ENCODE data around the gene UQCRC2.

UQCRC2 gene

GRCh38 chr16:21984062-21984461, 30.9 kb downstream of the UQCRC2 start:
- no peak for TF ChIP-seq CTCF (IDR thresholded peaks at IDR 0.05; ENCODE audit: low read length, missing control alignments)
- no peak overlapping the region for H3K4me3 ChIP-seq (replicated peaks; ENCODE audit: low read depth, low read length)
- DNase-seq (ENCODE audit: low read depth) = no peak

GRCh38 chr16:21985524-21985923, 32.4 kb downstream of the UQCRC2 start:
- TF ChIP-seq CTCF (IDR thresholded peaks at IDR 0.05; ENCODE audit: low read length, missing control alignments) = no peak
- no peak for DNase-seq (ENCODE audit: low read depth)

DNA sequence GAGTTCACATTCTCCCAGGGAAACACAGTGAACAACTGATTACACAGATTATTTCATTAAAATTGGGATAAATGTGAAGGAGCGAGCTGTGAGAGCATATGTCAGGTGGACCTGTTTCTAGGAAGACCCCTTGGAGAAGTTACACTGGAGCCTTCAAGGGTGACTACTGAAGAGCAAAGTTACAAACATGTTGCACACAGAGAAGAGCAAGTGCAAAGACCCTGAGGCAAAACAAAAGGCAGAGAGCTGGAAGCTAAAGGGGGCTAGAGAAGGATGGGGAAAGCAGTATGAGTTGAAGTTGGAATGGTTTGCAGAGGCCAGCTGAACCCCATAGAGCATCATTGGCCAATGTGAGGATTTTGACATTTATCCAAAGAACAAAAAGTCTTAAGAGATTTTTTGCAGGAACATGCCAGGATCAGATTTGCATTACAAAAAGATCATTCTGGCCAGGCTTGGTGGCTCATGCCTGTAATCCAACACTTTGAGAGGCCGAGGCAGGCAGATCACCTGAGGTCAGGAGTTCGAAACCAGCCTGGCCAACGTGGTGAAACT, 33.6 kb downstream of the UQCRC2 start:
- no peak for TF ChIP-seq CTCF (IDR thresholded peaks at IDR 0.05; ENCODE audit: low read length, missing control alignments)
- no peak for DNase-seq (ENCODE audit: low read depth)
- H3K4me3 ChIP-seq (replicated peaks; ENCODE audit: low read depth, low read length) = no peak overlapping the region

More at GRCh38 chr16:21985524-21985923, 32.4 kb downstream of the UQCRC2 start:
- H3K4me3 ChIP-seq (replicated peaks; ENCODE audit: low read depth, low read length) = no peak overlapping the region

DNA sequence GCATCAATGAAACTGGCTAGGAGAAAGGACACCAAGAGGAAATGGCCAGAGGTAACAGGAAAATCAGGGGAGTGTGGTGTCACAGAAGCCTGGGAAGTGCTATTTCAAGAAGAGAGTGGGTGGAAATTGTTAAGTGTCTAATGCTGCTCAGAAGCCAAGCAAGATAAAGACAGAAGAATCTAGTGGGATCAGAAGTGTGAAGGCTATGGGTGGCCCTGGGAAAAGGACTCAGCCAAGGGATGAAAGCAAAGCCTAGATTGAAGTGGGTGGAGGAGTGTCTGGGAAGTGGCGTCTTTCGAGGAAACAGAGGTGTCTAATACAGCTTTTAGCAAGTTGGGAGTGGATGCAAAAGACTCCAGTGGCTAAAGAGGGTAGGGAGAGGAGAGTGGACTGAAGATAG, 34.3 kb downstream of the UQCRC2 start:
- TF ChIP-seq CTCF (IDR thresholded peaks at IDR 0.05; ENCODE audit: low read length, missing control alignments) = no peak
- DNase-seq (ENCODE audit: low read depth) = no peak
- H3K4me3 ChIP-seq (replicated peaks; ENCODE audit: low read depth, low read length) = no peak overlapping the region

DNA sequence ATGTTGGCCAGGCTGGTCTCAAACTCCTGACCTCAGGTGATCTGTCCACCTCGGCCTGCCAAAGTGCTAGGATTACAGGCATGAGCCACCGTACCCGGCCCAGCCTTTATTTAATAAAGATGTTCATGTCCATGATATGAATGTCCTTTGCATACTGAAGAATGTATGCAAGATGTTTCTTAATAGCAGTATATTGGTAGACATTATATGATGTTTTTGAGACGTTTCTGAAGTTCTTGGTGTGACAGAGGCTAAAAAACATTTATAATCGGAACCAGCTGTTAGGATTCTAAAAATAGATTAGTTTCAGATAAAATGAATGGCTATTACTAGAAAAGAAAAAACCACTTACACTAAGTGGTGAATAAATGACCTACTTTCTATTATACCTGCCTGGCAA, 36.0 kb downstream of the UQCRC2 start:
- TF ChIP-seq CTCF (IDR thresholded peaks at IDR 0.05; ENCODE audit: low read length, missing control alignments) = no peak
- DNase-seq (ENCODE audit: low read depth) = no peak
- no peak overlapping the region for H3K4me3 ChIP-seq (replicated peaks; ENCODE audit: low read depth, low read length)

DNA sequence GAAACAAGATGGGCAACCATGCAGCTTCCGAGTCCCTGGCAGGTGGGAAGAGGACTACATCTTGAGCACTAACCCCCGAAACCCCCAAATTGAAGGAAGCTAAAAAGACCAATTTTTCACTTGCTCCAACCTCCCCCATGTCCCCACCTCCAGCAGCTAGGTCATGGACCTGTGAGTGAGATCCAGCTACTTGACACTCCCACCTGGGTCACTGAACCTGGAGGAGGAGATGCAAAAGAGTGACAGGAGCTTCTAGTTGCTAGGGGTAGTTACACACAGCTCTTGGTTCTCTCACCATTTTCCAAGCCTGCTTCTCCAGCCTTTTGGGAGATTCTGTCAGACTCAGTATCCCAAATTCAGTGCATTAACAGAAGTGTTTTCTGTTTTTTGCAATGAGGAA, 36.6 kb downstream of the UQCRC2 start:
- DNase-seq (ENCODE audit: low read depth) = no peak
- H3K4me3 ChIP-seq (replicated peaks; ENCODE audit: low read depth, low read length) = no peak overlapping the region
- TF ChIP-seq CTCF (IDR thresholded peaks at IDR 0.05; ENCODE audit: low read length, missing control alignments) = no peak

- no peak for DNase-seq (ENCODE audit: low read depth)
- TF ChIP-seq CTCF (IDR thresholded peaks at IDR 0.05; ENCODE audit: low read length, missing control alignments) = no peak
- no peak overlapping the region for H3K4me3 ChIP-seq (replicated peaks; ENCODE audit: low read depth, low read length)
These were observed 37.3 kb downstream of the UQCRC2 start for GRCh38 chr16:21990381-21990944.
